Gastrocnemius medialis (tissue), 4 donors: Measurements from ENCODE around the gene ZFP3. TPM values are rescaled to one million over a fixed set of nuclear protein-coding genes. Genes with fewer than 3 reads are reported as not detected.
A peak's percentile ranks its signal among the peaks of the same experiment; 100 is the strongest.

ENCODE experiments used
- ATAC-seq, 2 donors: fragments of 150-250 bp; one replicate each; pipeline ENCODE4 v1.9.1; 2016
- DNase-seq, 2 donors: peaks; one replicate each; pipeline ENCODE4 v3.0.0-alpha.2; 2019
- H3K27ac ChIP-seq, 4 donors: fragments of 200-600 bp; sonication (generic); 1 replicate in 1 of 4; 2 replicates in 3 of 4; pipeline ENCODE4 v1.5.1; 2016 to 2018; ENCODE audit warnings: mild to moderate bottlenecking in 2 of 4, moderate library complexity in 1 of 4
- H3K27me3 ChIP-seq, 3 donors: fragments of 200-600 bp; sonication (generic) in 2 of 3; 1 replicate in 1 of 3; 2 replicates in 2 of 3; pipeline versions ENCODE4 v1.5.1 to v1.6.0; 2016 to 2019; ENCODE audit warnings: mild to moderate bottlenecking in 1 of 3, moderate library complexity in 1 of 3
- H3K36me3 ChIP-seq, 2 donors: fragments of 200-600 bp; sonication (generic) in 1 of 2; one replicate each; pipeline ENCODE4 v1.5.1; 2017 to 2018
- H3K4me1 ChIP-seq, 2 donors: fragments of 200-600 bp; sonication (generic) in 1 of 2; one replicate each; pipeline ENCODE4 v1.5.1; 2016 to 2017; ENCODE audit warnings: mild to moderate bottlenecking in 2 of 2
- H3K4me3 ChIP-seq, 4 donors: fragments of 200-600 bp; sonication (generic) in 3 of 4; 1 replicate in 1 of 4; 2 replicates in 3 of 4; pipeline ENCODE4 v1.5.1; 2016 to 2019; ENCODE audit warnings: mild to moderate bottlenecking in 2 of 4
- H3K9me3 ChIP-seq, 3 donors: fragments of 200-600 bp; sonication (generic) in 2 of 3; 1 replicate in 1 of 3; 2 replicates in 2 of 3; pipeline ENCODE4 v1.5.1; 2016 to 2019
- POLR2A ChIP-seq, 2 donors: fragments of 450-650 bp; IDR thresholded peaks; one replicate each; pipeline ENCODE4 v1.6.1; 2017; ENCODE audit warnings: antibody characterized with exemption in 2 of 2, mild to moderate bottlenecking in 2 of 2, moderate library complexity in 2 of 2
- in situ Hi-C, 4 donors: fragments of 200-750 bp; cut with MboI; loops; one replicate each; pipeline versions ENCODE4 v1.15.0 to v1.8.0; 2017; ENCODE audit warnings: low sequenced_read_pairs in 4 of 4
- intact Hi-C: fragments of 100-400 bp; cut with DNase I; formaldehyde crosslinking; loops from one replicate; pipeline ENCODE4 v1.15.1; 2023; ENCODE audit warnings: low total_unique reads
- total RNA-seq, 4 donors: library from RNA; depleted of rRNA; stranded (reverse); fragments of >200 nt; gene quantifications; one replicate each; pipeline versions ENCODE4 v1.1.0 to v1.2.3, GENCODE V29; 2016
- TF ChIP-seq, protein P1 (sequence below), 5 experiments: fragments of 450-650 bp in 3 of 5; fragments of 200-600 bp in 2 of 5; sonication (generic) in 2 of 5; IDR thresholded peaks in 4 of 5; conservative IDR thresholded peaks in 1 of 5; 1 replicate in 4 of 5; 2 replicates in 1 of 5; pipeline ENCODE4 v1.5.1; 2016 to 2019; ENCODE audit warnings: antibody characterized with exemption in 5 of 5, mild to moderate bottlenecking in 3 of 5, moderate library complexity in 3 of 5

The ZFP3 gene
- total RNA-seq, 4 donors from 2014 or later: 6.1 to 11.4 (median 7.6) TPM

DNA sequence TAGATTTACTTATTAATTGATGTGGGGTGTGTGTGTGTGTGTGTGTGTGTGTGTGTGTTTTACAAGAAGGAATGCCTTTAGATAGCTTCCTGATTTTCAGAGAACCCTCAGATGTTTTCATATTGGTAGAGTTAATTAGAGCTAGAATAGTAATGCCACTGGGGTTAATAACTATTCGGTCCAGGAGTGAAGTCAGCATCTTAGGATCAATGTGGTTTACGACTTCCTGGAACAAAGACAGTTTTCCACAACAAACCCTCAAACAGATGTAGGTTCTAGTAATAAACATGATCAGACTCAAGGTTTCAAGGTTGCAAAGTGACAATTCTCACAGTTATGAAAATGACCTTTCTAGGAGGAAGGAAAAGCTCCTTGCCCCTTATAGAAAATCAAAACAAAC lies 30.8 kb upstream of the ZFP3 start:
- ATAC-seq: no peak
- H3K4me3 ChIP-seq: no peak overlapping the region
- intact Hi-C loops: no loop called here
- DNase-seq: no peak
- no peak overlapping the region for H3K27ac ChIP-seq
- no peaks in the 10 kb centered on the region for H3K36me3 ChIP-seq
- TF ChIP-seq, protein P1, sequence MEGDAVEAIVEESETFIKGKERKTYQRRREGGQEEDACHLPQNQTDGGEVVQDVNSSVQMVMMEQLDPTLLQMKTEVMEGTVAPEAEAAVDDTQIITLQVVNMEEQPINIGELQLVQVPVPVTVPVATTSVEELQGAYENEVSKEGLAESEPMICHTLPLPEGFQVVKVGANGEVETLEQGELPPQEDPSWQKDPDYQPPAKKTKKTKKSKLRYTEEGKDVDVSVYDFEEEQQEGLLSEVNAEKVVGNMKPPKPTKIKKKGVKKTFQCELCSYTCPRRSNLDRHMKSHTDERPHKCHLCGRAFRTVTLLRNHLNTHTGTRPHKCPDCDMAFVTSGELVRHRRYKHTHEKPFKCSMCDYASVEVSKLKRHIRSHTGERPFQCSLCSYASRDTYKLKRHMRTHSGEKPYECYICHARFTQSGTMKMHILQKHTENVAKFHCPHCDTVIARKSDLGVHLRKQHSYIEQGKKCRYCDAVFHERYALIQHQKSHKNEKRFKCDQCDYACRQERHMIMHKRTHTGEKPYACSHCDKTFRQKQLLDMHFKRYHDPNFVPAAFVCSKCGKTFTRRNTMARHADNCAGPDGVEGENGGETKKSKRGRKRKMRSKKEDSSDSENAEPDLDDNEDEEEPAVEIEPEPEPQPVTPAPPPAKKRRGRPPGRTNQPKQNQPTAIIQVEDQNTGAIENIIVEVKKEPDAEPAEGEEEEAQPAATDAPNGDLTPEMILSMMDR (IDR thresholded peaks at IDR 0.05 in 4 of 5, conservative IDR thresholded peaks at IDR 0.05 in 1 of 5): no peak
- no peak for TF ChIP-seq POLR2A (IDR thresholded peaks at IDR 0.05)
- in situ Hi-C loops: no loop called here
- H3K4me1 ChIP-seq: peaks cover 0 to 8% of the 10 kb centered on the region in 2 donors
- no peaks in the 10 kb centered on the region for H3K9me3 ChIP-seq
- no peaks in the 10 kb centered on the region for H3K27me3 ChIP-seq

DNA sequence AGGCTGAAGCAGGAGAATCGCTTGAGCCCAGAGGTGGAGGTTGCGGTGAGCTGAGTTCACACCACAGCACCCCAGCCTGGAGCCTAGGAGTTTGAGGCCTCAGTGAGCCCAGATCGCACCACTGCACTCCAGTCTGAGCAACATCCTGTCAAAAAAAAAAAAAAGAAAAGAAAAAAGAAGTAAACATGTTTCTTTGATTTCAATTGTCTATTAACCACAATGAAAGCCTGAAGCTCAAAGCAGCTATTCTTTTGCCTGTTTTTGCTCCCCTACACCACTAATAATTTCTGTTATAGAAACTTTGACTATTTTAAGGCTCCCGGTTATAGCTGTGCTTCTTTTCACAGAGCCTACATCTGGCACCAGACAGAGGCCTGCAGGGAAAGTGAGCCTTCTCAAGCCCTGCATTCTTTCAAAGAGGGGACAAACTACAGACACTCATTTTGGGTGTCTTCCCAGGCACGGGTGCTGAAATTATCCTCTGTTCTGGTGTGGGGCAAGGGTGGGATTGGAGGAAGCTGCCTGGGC lies 28.9 kb upstream of the ZFP3 start:
- H3K4me1 ChIP-seq: peaks cover 0 to 8% of the 10 kb centered on the region in 2 donors
- DNase-seq (no peak), ATAC-seq (no peak)
- intact Hi-C loops (loop anchor here (2.0 kb wide), 1 partner anchor 15 kb away; the partner anchor contains the start of gene SLC52A1), in situ Hi-C loops (no loop called here)
- no peak overlapping the region for H3K4me3 ChIP-seq
- TF ChIP-seq, protein P1 (IDR thresholded peaks at IDR 0.05 in 4 of 5, conservative IDR thresholded peaks at IDR 0.05 in 1 of 5): no peak
- TF ChIP-seq POLR2A (IDR thresholded peaks at IDR 0.05): no peak
- H3K9me3 ChIP-seq: no peaks in the 10 kb centered on the region
- H3K27me3 ChIP-seq: no peaks in the 10 kb centered on the region
- no peaks in the 10 kb centered on the region for H3K36me3 ChIP-seq
- H3K27ac ChIP-seq: peak overlapping the region; percentile 6 to 63 (median 38)

DNA sequence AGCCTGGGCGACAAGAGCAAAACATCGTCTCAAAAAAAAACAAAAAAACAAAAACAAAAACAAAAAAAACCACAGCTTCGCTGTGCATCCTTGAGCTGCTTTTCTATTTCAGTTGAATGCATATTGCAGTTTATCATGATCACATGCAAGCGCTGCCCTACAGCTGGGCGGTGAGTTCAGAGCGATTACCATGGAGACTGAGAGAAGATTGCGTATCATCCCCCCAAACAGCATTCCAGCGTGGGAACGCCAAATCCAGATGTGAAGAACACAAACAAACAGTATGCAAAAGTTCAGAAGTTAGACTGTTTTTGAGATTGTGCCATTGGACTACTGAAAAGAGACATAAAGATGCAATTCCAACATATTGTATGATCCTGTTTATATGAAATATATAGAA lies 28.0 kb upstream of the ZFP3 start:
- intact Hi-C loops: no loop called here

DNA sequence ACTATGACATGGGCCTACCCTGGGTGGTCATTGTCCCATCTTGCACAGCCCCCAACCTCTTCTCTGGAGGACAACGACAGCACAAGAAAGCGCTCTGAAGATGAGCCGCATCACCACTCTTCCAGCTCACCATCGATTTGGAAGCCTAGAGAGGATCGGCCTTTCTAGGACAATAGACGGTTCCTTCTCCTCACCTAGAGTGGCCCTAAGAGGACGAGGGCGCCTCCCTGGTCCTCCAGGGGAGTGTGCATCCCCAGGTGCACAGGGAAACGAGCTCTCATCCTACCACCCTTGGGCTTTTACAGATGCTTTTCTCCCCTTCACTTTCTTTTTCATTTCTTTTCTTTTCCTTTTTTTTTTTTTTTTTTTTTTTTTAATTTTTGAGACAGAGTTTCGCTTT lies 22.7 kb upstream of the ZFP3 start:
- DNase-seq (no peak), ATAC-seq (no peak)
- TF ChIP-seq, protein P1 (IDR thresholded peaks at IDR 0.05 in 4 of 5, conservative IDR thresholded peaks at IDR 0.05 in 1 of 5): no peak
- no peak for TF ChIP-seq POLR2A (IDR thresholded peaks at IDR 0.05)
- Histone ChIP-seq H3K9me3 (no peaks in the 10 kb centered on the region), H3K27ac (no peak overlapping the region), H3K36me3 (no peaks in the 10 kb centered on the region), H3K27me3 (no peaks in the 10 kb centered on the region), H3K4me1 (no peaks in the 10 kb centered on the region), H3K4me3 (no peak overlapping the region)
- in situ Hi-C loops: no loop called here
- intact Hi-C loops: no loop called here

More for the DNA sequence above, 28.0 kb upstream of the ZFP3 start:
- Histone ChIP-seq H3K36me3 (no peaks in the 10 kb centered on the region), H3K9me3 (no peaks in the 10 kb centered on the region), H3K27me3 (no peaks in the 10 kb centered on the region), H3K4me1 (peaks cover 0 to 8% of the 10 kb centered on the region in 2 donors), H3K4me3 (no peak overlapping the region), H3K27ac (peak overlapping the region in 1 of 4 donors; percentile 40)
- no peak for DNase-seq
- ATAC-seq: no peak
- TF ChIP-seq POLR2A (IDR thresholded peaks at IDR 0.05): no peak
- TF ChIP-seq, protein P1 (IDR thresholded peaks at IDR 0.05 in 4 of 5, conservative IDR thresholded peaks at IDR 0.05 in 1 of 5): no peak
- in situ Hi-C loops: no loop called here
